GM12872 (cell line): Measurements from ENCODE around the gene SNX9.

Experiments
- TF ChIP-seq, protein P1 (sequence below): IDR thresholded peaks from 3 replicates; pipeline ENCODE4 v1.5.1; 2011; ENCODE audit warnings: low read depth, mild to moderate bottlenecking, low read length, moderate library complexity; ENCODE audit not compliant: insufficient read depth

SNX9 gene

DNA sequence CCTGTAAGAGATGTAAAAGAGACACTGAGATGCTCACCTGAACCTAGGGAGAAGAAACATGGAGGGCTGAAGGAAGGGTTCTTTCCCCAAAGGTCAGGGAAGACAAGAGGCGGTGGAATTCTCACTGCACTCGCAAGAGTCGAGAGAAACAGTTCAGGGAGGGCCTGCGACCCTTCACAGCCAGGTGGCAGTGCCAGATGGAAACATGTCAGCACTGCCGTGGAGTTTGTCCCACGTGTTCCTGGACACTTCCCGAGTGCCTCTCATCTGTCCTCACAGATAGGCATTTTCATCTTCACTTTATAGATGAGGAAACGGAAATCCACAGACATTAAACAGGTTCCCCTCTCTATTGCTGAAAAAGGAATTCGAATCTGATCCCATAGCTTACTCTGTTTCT, 88.2 kb downstream of the SNX9 start:
- TF ChIP-seq, protein P1, sequence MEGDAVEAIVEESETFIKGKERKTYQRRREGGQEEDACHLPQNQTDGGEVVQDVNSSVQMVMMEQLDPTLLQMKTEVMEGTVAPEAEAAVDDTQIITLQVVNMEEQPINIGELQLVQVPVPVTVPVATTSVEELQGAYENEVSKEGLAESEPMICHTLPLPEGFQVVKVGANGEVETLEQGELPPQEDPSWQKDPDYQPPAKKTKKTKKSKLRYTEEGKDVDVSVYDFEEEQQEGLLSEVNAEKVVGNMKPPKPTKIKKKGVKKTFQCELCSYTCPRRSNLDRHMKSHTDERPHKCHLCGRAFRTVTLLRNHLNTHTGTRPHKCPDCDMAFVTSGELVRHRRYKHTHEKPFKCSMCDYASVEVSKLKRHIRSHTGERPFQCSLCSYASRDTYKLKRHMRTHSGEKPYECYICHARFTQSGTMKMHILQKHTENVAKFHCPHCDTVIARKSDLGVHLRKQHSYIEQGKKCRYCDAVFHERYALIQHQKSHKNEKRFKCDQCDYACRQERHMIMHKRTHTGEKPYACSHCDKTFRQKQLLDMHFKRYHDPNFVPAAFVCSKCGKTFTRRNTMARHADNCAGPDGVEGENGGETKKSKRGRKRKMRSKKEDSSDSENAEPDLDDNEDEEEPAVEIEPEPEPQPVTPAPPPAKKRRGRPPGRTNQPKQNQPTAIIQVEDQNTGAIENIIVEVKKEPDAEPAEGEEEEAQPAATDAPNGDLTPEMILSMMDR: no peak

DNA sequence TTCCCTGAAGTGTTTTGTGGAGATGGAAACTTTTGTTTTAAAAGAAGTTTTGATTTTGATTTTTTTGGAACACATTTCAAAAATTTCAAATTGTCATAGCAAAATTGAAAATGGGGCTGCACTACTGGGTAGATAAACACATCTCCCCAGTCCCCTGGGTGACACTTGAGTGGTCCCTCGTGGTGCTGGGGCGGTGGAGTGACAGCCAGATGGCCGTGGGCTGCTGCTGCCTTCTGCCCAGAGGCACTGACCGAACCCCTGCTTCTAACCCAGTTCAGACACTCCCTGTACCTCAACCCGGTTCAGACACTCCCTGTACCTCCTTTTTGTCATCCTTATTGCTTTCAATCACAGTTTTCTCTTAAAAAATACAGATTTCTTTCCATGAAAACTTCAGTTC, 88.7 kb downstream of the SNX9 start:
- TF ChIP-seq, protein P1: no peak

DNA sequence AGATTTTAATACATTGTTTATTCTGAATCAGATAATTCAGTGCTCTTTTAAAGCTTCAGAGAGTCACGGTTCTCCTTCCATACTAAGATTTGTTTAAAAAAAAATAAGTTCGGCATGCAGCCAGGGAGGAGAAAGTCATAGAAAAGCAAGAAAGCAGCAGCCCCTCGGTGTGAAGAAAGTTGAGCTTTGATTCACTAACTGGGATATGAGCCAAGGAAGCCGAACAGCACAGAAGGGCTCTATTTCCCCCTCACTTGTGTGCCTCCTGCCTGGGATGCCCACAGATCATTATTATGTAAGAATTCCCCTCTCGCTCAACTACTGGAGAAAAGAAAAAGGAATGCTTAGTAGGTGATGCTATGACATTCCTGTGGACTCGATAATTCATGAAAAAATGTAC, 89.3 kb downstream of the SNX9 start:
- TF ChIP-seq, protein P1: no peak

DNA sequence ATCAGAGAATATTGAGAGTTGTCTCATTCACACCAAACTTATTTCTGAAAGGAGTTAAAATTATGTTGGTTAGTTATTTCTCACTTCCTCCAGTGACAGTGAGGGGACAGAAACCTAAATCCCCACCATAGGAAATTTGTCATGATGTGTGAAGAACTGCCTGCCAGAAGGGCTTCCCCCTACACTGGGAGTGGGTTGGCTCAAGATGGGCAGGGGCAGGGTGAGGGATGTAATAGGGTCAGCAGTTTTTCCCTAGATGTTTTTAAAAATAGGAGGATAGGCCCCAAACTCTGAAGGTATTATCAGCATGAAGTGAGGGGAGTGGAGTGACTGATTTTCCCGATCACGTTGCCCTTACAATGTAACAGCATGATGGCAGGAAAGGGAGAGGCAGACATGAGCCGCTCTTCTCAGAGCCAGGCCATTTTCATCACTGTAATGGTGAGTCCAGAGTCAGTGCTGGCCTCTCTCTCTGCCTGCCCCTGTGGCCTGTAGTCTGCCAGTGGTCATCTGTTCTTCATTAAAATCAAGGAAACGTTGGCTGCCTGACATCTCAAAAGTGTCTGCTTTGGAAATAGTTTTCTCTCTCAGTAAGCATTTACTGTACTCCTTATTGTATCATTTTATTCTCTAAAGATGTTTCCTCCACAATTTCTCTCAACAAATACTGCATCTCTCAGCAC, 98.8 kb downstream of the SNX9 start:
- TF ChIP-seq, protein P1: no peak

DNA sequence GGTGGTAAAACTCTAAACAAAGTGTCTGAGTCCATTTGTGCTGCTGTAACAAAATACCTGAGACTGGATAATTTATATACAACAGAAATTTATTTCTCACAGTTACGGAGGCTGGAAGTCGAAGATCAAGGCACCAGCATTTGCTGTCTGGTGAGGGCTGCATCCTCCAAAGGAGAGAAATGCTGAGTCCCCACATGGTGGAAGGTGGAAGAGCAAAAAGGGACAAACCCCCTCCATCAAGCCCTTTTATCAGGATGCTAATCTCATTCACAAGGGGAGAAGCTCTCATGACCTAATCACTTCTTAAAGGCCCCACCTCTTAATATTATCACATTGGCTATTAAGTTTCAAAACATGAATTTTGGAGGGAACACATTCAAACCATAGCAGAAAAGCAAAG, 102.7 kb downstream of the SNX9 start:
- TF ChIP-seq, protein P1: no peak

DNA sequence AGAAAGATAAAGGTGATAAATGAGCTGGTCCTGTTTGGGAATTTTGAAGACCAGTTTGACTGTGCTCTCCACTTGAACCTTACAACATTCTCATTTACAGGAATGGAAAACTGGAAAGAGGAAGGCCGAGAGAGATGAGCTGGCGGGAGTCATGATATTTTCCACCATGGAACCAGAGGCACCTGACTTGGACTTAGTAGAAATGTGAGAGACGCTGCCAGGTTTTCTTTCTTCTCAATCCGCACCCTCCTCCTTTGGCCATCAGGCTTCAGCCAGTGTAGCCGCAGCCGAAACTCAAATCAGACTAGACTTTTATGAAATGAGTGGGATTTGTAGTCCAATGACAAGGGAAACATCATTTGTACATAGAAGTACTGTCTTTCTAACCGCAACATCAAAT, 104.0 kb downstream of the SNX9 start:
- TF ChIP-seq, protein P1: no peak

DNA sequence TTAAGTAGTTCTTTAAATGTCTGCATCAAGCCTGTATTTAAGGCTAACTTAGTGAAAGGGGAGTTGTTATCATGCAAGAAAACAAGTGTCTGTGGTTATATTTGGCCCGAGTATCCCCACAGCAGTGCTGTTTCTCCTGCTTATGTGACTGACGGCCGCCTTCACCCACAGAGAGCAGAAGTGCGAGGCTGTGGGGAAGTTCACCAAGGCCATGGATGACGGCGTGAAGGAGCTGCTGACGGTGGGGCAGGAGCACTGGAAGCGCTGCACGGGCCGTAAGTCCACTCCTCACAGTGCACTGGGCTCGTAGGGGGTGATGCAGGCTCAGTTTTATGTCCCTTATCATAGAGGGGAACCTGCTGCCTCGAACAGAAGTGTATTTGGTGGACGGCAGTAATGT, 105.4 kb downstream of the SNX9 start:
- TF ChIP-seq, protein P1: no peak
